ENCODE data around the gene TEX101.
"Not testable (repeated sequence)": the region's sequence is repeated elsewhere in the genome, so short reads cannot be mapped to it uniquely, and the experiment has no call there.

The TEX101 gene

GRCh38 chr19:43380771-43381386, 33.8 kb upstream of the TEX101 start:
- no peak for TF ChIP-seq CTCF (IDR thresholded peaks at IDR 0.05; ENCODE audit: low read depth, low read length, missing control alignments)
- no peak for DNase-seq (ENCODE audit: extremely low read depth, low read depth)
- no peak overlapping the region for H3K4me3 ChIP-seq (replicated peaks; ENCODE audit: low read depth, low read length)

GRCh38 chr19:43382586-43383216, 32.0 kb upstream of the TEX101 start:
- H3K4me3 ChIP-seq (replicated peaks; ENCODE audit: low read depth, low read length) = not testable (repeated sequence)

GRCh38 chr19:43383254-43383653, 31.4 kb upstream of the TEX101 start:
- H3K4me3 ChIP-seq (replicated peaks; ENCODE audit: low read depth, low read length); DNase-seq (ENCODE audit: extremely low read depth, low read depth): not testable (repeated sequence)

More at GRCh38 chr19:43382586-43383216, 32.0 kb upstream of the TEX101 start:
- not testable (repeated sequence) for DNase-seq (ENCODE audit: extremely low read depth, low read depth)

GRCh38 chr19:43383759-43384158, 30.9 kb upstream of the TEX101 start:
- DNase-seq (ENCODE audit: extremely low read depth, low read depth); H3K4me3 ChIP-seq (replicated peaks; ENCODE audit: low read depth, low read length): not testable (repeated sequence)

GRCh38 chr19:43390903-43391551, 23.7 kb upstream of the TEX101 start:
- not testable (repeated sequence) for DNase-seq (ENCODE audit: extremely low read depth, low read depth); H3K4me3 ChIP-seq (replicated peaks; ENCODE audit: low read depth, low read length)

- H3K4me3 ChIP-seq (replicated peaks; ENCODE audit: low read depth, low read length); DNase-seq (ENCODE audit: extremely low read depth, low read depth): not testable (repeated sequence)
Observed at GRCh38 chr19:43391552-43391935, 23.1 kb upstream of the TEX101 start.

- H3K4me3 ChIP-seq (replicated peaks; ENCODE audit: low read depth, low read length); DNase-seq (ENCODE audit: extremely low read depth, low read depth): not testable (repeated sequence)
Observed at GRCh38 chr19:43393501-43393900, 21.2 kb upstream of the TEX101 start.

GRCh38 chr19:43395561-43395960, 19.1 kb upstream of the TEX101 start:
- no peak overlapping the region for H3K4me3 ChIP-seq (replicated peaks; ENCODE audit: low read depth, low read length)
- TF ChIP-seq CTCF (IDR thresholded peaks at IDR 0.05; ENCODE audit: low read depth, low read length, missing control alignments) = no peak
- no peak for DNase-seq (ENCODE audit: extremely low read depth, low read depth)

- no peak overlapping the region for H3K4me3 ChIP-seq (replicated peaks; ENCODE audit: low read depth, low read length)
Observed at GRCh38 chr19:43406297-43406696, 8.4 kb upstream of the TEX101 start.

More at GRCh38 chr19:43406297-43406696, 8.4 kb upstream of the TEX101 start:
- no peak for TF ChIP-seq CTCF (IDR thresholded peaks at IDR 0.05; ENCODE audit: low read depth, low read length, missing control alignments)
- no peak for DNase-seq (ENCODE audit: extremely low read depth, low read depth)
